HG03064 (cell line): Measurements from ENCODE around the gene SLC6A3.
A peak's percentile ranks its signal among the peaks of the same experiment; 100 is the strongest.

Experiments
- ATAC-seq: cut with Tn5 transposase; IDR thresholded peaks from one replicate; pipeline ENCODE4 v1.9.1; 2021; ENCODE audit warnings: low read depth; ENCODE audit not compliant: unreplicated experiment

SLC6A3 gene

DNA sequence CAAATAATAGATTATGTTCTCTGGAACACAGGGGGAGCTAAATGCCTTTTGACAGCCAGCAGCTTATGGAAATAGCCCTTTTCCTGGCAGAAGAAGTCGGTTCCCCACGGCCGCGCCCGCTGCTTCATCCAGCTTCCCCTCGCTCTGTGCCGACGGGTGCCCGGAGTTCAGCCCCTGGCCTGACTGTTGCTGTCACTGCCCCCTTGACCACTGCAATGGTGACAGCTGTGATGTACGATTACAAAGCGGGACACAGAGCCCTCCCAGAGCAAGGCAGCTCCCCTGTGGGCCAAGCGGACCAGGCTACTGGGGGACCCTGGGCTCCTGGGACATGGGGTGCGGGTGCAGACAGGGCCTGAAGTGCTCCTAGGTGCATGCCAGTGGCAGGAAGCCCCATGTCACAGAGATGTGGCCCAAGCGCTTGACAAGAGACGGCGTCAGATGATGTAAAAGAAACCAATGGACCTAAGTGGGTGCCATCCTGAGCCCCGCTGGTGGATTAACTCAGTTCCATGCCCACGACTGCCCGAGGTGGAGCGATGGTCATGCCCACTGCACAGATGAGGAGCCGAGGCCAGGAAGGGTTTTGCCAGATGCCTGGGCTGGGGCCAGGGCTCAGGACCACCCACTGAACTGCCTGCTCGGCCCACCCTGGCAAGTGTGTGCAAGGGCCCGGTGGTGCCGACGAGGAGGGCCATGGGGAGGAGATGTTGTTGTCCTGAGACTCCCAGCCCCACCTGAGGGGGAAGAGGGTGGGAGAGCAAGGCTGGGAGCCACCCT is 87.1 kb downstream of the SLC6A3 start:
- no peak for ATAC-seq

DNA sequence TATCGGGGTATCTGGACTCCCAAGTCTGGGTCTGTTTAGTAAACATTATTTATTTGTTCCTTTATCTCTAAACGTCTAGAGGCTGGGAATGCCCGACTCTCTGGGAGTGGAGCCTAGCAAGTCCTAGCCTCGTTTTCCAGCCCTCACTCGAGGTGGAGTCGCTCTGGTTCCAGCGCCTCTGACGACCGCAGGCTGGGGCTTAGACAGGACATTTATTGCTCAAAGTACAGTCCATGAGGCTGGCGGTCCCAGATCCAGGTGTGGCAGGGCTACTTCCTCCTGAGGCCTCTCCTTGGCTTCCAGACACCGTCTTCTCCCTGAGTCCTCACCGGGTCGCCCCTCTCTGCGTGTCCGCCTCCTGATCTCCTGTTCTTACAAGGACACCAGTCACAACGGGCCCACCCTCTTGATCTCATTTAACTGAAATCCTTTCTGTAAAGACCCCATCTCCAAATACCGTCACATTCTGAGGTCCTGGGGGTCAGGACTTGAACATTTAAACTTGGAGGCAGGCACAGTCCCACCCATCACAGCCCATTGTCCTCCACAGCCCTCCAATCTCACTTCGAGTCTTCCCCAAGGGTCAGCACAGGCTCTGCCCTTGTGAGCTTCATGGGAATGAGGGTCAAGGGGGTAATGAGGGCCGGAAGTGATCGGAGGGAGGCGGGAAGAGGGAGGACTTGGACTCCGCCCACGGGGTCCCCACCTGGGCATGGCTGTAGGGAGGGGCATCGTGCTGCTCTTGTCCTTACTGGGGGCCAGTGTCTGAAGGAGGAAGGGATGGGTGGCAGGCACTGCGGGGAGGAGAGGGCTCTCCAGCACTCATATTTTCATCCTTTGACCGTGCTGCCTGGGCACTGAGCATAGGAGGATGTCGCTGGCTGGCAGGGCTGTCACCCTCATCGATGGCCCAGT is 88.1 kb downstream of the SLC6A3 start:
- ATAC-seq: no peak

DNA sequence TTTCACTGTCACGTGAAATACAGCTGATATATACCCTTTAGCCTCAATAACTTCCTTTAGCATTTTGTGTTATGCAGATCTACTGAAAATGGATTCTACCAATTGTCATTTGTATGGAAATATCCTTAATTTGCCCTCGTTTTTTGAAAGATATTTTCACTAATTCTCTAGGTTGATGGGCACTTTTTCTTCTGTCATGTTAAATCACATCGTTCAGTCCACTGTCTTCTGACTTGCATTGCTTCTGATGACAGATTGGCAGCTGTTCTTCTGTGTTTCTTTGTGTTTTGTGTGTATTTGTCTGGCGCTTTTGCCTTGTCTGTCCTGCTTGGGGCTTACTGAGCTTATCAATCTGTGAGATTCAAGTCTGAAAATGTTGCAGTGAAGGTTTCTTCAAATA is 90.7 kb downstream of the SLC6A3 start:
- ATAC-seq: no peak

DNA sequence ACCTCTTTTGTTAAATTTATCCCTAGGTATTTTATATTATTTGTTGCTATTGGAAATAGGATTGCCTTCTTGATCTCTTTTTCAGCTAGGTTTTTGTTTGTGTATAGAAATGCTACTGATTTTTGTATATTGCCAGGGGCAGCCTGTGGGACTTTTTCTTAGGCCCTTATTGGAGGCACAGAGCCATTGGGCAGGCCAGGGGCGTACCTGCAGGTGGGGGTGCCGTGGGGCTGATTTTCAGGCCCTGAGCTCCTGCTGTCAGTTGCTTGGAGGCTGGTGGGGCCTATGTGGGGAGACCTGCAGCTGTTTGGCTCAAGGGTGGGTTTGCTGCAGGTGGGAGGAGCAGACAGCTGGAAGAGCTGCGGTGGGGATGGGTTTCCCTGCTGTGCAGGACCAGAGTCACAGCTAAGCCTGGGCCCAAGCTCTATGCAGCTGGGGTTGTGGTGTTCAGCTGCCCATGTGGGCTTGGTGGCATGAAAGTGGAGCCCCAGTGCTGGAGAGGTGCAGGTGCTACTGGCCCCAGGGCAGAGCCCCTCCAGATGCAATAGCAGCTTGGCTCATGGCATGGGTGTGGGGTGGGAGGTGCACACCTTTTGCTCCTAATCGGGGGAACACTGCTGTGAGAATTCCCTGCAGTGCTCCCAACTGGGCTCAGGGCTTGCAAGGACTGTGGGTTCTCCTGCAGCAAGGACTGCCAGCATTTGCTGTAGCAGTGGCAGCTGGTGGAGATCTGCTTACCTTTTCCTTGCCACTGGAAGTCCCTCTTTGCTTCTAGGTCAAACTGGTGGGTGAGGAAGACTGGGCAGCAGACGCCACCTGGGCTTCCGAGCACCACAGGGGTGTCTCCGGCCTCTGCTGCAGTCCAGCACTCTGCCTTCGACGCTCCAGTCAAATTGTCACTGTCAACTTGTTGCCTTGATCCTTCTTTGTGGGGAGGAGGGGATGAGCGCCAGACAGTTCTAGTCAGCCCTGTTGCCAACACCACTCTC is 92.7 kb downstream of the SLC6A3 start:
- no peak for ATAC-seq

DNA sequence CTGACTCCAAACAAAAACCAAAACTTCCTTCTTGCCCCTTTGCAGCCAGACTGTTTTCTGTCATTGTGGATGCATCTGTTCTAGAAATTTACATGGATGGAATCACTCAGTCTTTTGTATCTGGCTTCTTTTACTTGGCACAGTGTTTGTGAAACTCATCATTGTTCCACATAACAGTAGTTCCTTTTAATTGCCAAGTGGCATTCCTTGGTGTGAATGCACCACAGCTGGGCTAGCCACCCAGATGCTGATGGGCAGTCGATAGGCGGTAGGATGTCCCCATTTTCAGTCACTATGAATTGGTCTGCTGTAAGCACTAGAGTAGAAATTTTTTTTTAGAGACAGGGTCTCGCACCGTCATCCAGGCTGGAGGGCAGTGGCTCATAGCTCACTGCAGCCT is 94.1 kb downstream of the SLC6A3 start:
- ATAC-seq: no peak

DNA sequence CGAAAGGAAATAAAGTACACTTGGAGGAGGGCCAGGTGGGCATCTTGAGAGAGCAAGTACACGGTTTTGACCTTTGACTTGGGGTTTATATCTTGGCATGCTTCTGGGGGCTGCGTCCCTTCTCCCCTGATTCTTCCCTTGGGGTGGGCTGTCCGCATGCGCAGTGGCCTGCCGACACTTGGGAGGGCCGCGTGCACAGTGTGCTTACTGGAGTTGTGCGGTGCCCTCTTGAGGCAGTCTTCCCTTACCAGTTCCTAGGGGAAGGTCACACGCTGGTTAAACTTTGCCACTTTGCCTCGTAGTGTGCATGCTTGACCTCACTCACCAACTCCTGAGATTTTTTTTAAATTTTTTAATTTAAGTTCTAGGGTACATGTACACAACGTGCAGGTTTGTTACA is 96.0 kb downstream of the SLC6A3 start:
- ATAC-seq: no peak

DNA sequence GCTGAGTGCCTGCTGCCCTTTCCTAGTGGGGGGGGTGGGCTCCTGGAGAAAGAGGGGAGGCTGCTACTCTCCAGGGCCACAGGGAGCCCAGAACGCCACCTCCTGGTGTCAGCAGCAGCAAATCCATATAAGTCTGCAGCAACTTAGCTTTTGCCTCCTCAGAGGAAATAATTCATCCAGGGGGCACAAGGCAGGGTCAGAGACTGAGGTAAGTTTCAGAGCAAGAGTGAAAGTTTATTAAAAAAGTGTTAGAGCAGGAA is 96.3 kb downstream of the SLC6A3 start:
- no peak for ATAC-seq

DNA sequence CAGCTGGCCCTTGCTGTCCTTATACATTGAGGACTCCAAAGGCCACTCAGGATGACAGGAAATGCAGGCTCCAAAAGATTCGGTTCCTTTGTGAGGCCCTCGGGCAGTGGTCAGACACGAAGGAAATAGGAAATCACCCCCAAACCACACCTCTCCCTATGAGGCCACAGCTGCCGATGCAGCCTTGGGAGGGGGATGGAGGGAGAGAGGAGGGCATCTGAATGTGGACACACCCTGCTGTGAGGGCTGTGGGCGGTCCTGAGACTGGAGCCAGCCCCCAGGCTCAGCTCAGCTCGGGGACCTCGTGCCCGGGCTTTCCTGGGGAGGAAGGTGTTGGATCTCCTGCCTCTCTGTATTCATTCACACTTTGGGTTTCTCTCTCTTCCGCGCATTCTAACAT is 97.7 kb downstream of the SLC6A3 start:
- ATAC-seq: no peak

DNA sequence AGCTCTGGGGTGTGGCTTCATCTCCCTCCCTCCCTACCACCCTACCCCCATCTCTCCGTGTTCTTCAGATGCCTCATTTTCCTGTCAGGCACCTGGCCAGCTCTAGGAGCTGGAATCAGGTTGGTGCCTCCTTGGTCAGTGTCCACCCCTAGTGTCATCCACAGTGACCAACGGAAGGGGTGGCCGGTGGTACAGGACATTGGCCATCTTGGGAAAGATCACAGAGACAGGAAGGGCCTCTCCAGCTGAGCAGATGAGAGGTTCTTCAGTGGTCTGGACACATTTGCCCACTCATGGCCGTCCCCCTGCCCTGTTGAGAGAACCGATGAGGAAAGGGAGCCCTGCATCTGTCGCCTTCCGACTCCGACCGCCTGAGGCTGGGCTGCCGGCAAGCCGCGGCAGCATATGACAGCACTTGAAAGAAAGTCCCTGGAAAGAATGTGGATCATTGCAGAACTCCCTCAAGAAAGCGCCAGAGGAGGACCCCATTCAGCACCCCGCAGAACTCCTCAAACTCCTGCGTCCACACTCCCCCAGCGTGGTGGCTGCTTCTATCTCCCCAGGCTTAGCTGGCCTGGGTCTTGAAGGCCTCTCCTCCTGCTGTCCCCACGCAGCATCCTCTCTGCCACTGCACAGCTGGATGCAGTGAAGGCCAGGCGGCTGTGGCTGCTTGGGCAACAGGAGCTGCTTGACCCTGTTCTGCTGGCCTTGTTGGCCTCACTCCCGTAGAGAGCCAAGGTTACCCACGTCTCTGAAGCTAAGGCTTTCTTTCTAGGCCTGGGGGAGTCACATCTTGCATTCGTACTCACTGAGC is 98.4 kb downstream of the SLC6A3 start:
- ATAC-seq: no peak

DNA sequence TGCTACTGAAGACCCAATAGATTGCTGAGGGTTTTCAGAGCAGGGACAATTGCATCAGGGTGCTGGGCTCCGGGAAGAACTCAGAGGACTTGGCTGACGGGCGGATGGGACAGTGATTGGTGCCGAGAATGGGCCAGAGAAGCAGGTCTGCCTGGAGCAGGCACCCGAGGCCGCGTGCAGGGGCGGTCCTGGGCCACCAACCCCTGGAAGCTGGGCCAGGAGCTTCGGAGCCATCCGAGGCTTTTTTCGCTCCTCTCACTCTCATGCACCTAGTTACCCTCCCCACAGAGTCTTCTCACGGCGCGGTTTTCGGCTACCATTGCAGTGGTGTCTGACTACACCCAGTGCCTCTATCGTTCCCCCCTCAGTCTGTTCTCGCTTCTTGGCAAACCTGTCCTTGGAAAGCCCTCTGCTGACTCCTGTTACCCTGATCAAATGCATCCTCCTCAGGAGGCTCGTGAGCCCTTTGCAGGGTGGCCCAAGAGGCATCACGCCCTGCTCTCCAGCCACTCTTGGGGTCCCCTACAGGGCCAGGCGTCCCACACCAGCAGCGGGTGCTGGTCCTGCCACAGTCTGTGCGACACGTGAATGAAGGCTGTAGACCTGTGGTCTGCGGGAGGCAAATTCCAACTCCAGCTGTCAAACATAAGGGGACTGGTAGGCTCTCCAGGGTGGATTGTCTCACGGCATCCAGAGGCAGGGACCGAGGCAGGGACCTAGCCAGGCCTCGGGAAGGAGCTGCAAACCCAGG is 99.2 kb downstream of the SLC6A3 start:
- ATAC-seq: no peak

DNA sequence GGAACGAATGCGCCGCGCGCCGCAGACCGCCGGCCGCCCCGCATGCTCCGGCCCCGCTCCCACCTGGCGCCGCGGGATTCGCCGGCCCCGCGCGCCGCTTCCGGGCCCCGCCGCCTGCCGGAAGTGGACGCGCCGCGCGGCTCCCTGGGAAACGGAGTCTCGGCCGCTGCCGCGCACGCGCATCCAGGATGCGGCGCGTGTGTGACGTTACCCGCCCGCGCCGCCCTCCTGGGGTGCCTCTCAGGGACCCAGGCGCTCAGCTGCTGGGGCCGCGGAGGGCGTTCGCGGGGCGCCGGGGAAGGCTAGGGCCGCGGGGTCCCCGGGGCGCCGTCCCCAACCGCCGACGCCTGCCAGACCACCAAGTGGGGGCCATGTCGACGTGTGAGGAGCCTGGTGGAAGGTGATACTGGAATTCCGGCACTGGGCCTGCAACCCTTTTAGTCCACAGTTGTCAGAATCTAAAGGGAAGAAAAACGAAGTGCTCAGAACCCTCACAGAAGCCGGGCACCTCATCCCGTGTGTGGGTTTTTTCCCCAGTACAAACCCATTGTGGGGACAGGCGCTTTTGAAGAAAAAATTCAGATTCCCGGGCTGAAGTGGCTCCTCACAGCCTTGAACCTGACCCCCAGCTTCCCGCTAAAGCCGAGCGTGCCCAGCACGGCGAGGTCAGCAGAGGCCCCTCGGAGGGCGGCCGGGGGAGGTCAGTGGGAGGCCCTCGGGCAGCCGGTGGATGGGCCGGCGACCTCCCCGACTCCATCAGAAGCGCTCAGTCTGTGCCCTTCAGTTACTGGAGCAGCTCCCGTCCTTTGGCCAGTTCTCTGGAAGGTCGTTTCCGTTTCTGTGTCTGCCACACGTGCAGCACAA is 100.0 kb downstream of the SLC6A3 start, which contains the start of gene CLPTM1L:
TSS of gene CLPTM1L (minus strand) at position 125 of the 864 bp plus-strand sequence. CDS start 258 bp downstream, outside the sequence.
- peak; percentile 60 for ATAC-seq

DNA sequence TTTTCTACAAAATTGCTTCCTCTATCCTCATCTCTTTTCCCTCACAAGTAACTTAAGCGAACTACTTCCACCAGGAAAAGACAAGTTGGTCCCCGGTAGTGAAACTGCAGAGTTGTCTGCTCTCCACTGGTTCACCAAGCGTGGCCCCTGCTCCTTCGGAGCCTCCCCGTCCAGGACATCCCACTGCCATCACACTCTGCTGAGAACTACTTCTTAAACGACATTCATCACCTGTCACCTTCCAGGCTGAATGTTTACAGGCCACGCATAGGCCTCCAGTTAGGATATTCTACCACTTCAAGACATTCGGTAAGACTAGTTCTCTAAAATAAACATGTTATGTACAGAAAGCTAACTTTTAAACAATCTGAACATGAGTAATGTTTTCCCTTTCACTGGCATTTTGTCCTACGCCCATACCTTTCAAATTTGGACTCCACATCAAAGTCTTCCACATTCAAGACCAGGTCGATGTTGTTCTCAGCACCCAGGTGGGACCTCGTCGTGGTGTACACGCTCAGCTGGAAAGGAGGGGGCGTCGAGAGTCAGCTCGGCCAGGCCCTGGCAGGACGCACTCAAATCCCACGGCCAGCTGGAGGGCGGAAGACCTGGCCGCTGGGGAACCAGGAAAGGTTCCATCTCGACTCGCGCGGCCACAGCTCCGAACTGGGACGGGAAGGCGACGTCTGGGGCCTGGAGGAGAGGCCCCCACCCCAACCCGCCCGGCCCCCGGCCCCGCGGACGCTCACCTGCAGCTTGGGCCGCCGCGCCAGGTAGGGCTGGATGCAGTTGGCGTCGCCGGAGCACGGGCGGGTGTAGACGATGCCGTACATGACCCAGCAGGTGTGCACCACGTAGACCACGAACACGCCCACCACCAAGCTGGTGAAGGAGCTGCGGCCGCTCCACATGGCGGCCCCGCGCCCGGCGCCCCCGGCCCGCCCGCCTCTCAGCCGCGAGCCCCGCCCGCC is 101.0 kb downstream of the SLC6A3 start:
- peak; percentile 17 for ATAC-seq

DNA sequence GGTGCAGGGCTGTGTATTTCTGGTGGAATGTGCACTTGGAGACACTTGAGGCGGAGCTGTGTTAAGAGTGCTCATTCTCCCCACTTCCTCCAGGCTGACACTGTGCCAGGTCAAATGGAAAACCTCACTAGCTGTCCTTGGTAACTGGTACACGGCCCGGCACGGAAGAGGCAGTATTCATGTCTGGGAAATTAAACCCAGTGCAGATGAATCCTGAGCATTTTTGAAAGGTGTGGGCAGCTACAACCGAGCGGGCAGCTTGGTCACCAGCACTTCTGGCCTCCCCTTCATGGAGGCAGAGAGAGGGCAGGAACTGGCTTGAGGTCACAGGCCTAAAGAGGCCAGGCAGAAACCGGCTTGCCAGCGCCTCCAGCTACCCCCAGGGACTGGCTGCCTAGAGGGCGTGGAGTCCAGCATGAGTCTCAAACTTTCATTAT is 101.9 kb downstream of the SLC6A3 start:
- no peak for ATAC-seq
